Pancreas (tissue), 10 donors: ENCODE measurements around the gene IL1RAPL2. TPM values are rescaled to one million over a fixed set of nuclear protein-coding genes. Genes with fewer than 3 reads are reported as not detected.

Source experiments
- ATAC-seq, 4 donors: fragments of 200-7000 bp; cut with Tn5 transposase; one replicate each; pipeline versions ENCODE4 v1.8.0 to v1.9.1; 2020; ENCODE audit warnings: mild to moderate bottlenecking in 4 of 4, moderate library complexity in 4 of 4
- DNase-seq, 6 donors: peaks; one replicate each; pipeline ENCODE4 v3.0.0-alpha.2; 2020
- FAIRE-seq: peaks from 2 replicates; lab custom pipeline; 2012; peaks lifted over from hg19 to GRCh38; lab: Jason Lieb, UNC
- H3K27ac ChIP-seq, 4 donors: fragments of 200-600 bp; sonication (generic); 1 replicate in 3 of 4; 2 replicates in 1 of 4; pipeline versions ENCODE4 v1.5.0 to v1.8.0; 2020
- H3K27me3 ChIP-seq, 4 donors: fragments of 200-600 bp; one replicate each; pipeline ENCODE4 v1.8.0; 2021
- H3K36me3 ChIP-seq, 3 donors: fragments of 200-600 bp; sonication (generic) in 1 of 3; one replicate each; pipeline versions ENCODE4 v1.5.0 to v1.8.0; 2020 to 2021
- H3K4me1 ChIP-seq, 3 donors: fragments of 200-600 bp; one replicate each; pipeline ENCODE4 v1.8.0; 2021
- H3K4me3 ChIP-seq, 4 donors: fragments of 200-600 bp; sonication (generic) in 2 of 4; one replicate each; pipeline versions ENCODE4 v1.5.0 to v1.8.0; 2020 to 2021
- H3K9me3 ChIP-seq, 4 donors: fragments of 200-600 bp; one replicate each; pipeline ENCODE4 v1.8.0; 2021
- CTCF ChIP-seq, 4 donors: fragments of 200-600 bp; sonication (generic) in 3 of 4; IDR thresholded peaks; one replicate each; pipeline versions ENCODE4 v1.5.0 to v1.8.0; 2021; ENCODE audit warnings: antibody characterized with exemption in 4 of 4
- WGBS, 2 donors: extraction: QIAGEN DNeasy Blood & Tissue Kit; methylation state at CpG; one replicate each; pipeline ENCODE4 v1.1.7; 2013; 5-methylcytosine and 5-hydroxymethylcytosine counted together
- intact Hi-C, 3 donors: fragments of 100-400 bp; cut with DNase I; formaldehyde crosslinking; loops; one replicate each; pipeline versions ENCODE4 v1.11.1 to v1.14.2; 2022
- polyA plus RNA-seq, 2 donors: library from polyadenylated mRNA; stranded (reverse); fragments of 200-250 nt; gene quantifications; one replicate each; pipeline ENCODE4 v1.2.3, GENCODE V29; 2013
- total RNA-seq, 6 donors: library from RNA; stranded (reverse); fragmentation: NEBNext Ultra II Directional in 4 of 6; extraction: Animal tissue kit (Norgen Biotek cat#: 25700) in 4 of 6; gene quantifications; one replicate each; pipeline versions ENCODE4 v1.2.1 to v1.2.4, GENCODE V29; 2021 to 2023
- donor health status: healthy with polysubstance abuse.
- donor health status: DM: no; HTN: no; CAD: no; lungs with moderate emphysema.
- donor health status: DM: no; HTN: no; CAD: no.
- donor health status: control.
- donor health status: control.
- donor health status: Bipolar disorder and iron deficiency.
- donor health status: DM: yes; HTN: yes; CAD: no.
- donor health status: DM: no; HTN: no; CAD: no.
- donor health status: DM: no; HTN: no; CAD: no.
- donor health status: DM: yes; HTN: yes; CAD: no.

Gene IL1RAPL2
- total and polyA plus RNA-seq, 8 donors, result 0.09 TPM; not detected in 7

GRCh38 chrX:104995546-104995945 lies 429.5 kb downstream of the IL1RAPL2 start:
- no peak for FAIRE-seq
- no peaks in the 10 kb centered on the region for H3K4me1 ChIP-seq
- intact Hi-C loops, result no loop called here
- DNase-seq, result no peak
- H3K27ac ChIP-seq, result no peak overlapping the region
- no peak overlapping the region for H3K4me3 ChIP-seq
- H3K36me3 ChIP-seq, result no peaks in the 10 kb centered on the region
- no peaks in the 10 kb centered on the region for H3K9me3 ChIP-seq
- no peak for TF ChIP-seq CTCF (IDR thresholded peaks at IDR 0.05)
- ATAC-seq, result no peak
- peaks cover 0 to 3% (median 0%) of the 10 kb centered on the region in 4 donors for H3K27me3 ChIP-seq

- ATAC-seq (no peak), FAIRE-seq (peak; percentile 83)
- no peaks in the 10 kb centered on the region for H3K36me3 ChIP-seq
Observed at GRCh38 chrX:105006103-105006502, 440.1 kb downstream of the IL1RAPL2 start.

GRCh38 chrX:105006996-105007395 lies 441.0 kb downstream of the IL1RAPL2 start:
- FAIRE-seq, result no peak
- intact Hi-C loops, result no loop called here
- Histone ChIP-seq H3K36me3 (no peaks in the 10 kb centered on the region), H3K27ac (no peak overlapping the region), H3K4me1 (no peaks in the 10 kb centered on the region), H3K27me3 (no peaks in the 10 kb centered on the region), H3K9me3 (no peaks in the 10 kb centered on the region), H3K4me3 (no peak overlapping the region)
- ATAC-seq, result no peak
- TF ChIP-seq CTCF (IDR thresholded peaks at IDR 0.05), result no peak
- no peak for DNase-seq

More at GRCh38 chrX:105006103-105006502, 440.1 kb downstream of the IL1RAPL2 start:
- Histone ChIP-seq H3K4me1 (no peaks in the 10 kb centered on the region), H3K27ac (no peak overlapping the region), H3K4me3 (no peak overlapping the region), H3K9me3 (no peaks in the 10 kb centered on the region), H3K27me3 (peaks cover 0 to 3% (median 0%) of the 10 kb centered on the region in 4 donors)
- intact Hi-C loops, result no loop called here
- TF ChIP-seq CTCF (IDR thresholded peaks at IDR 0.05), result no peak
- DNase-seq, result no peak
- WGBS, 2 donors, result 53 to 68% methylated on average over 3 of the region's 3 CpGs

GRCh38 chrX:105013719-105014118 lies 447.7 kb downstream of the IL1RAPL2 start:
- Histone ChIP-seq H3K27ac (no peak overlapping the region), H3K36me3 (no peaks in the 10 kb centered on the region), H3K4me3 (no peak overlapping the region), H3K27me3 (no peaks in the 10 kb centered on the region), H3K9me3 (no peaks in the 10 kb centered on the region), H3K4me1 (no peaks in the 10 kb centered on the region)
- ATAC-seq (no peak), FAIRE-seq (no peak), DNase-seq (no peak)
- WGBS, 2 donors, result 90 to 95% methylated on average over 2 of the region's 2 CpGs
- TF ChIP-seq CTCF (IDR thresholded peaks at IDR 0.05), result no peak
- intact Hi-C loops, result no loop called here

- H3K9me3 ChIP-seq, result no peaks in the 10 kb centered on the region
- TF ChIP-seq CTCF (IDR thresholded peaks at IDR 0.05), result no peak
- no peak overlapping the region for H3K4me3 ChIP-seq
- no peak overlapping the region for H3K27ac ChIP-seq
- H3K36me3 ChIP-seq, result no peaks in the 10 kb centered on the region
- 63 to 87% methylated on average over 2 of the region's 2 CpGs for WGBS, 2 donors
- FAIRE-seq (peak; percentile 34), ATAC-seq (no peak), DNase-seq (no peak)
- H3K27me3 ChIP-seq, result no peaks in the 10 kb centered on the region
- no peaks in the 10 kb centered on the region for H3K4me1 ChIP-seq
- intact Hi-C loops, result no loop called here
Observed at GRCh38 chrX:105017641-105018040, 451.6 kb downstream of the IL1RAPL2 start.
